CD4-positive, alpha-beta T cell (primary cell): ENCODE results near the gene EMC9. TPM values are rescaled to one million over a fixed set of nuclear protein-coding genes. Genes with fewer than 3 reads are reported as not detected.

Experiments
- ATAC-seq: fragments of 200-7000 bp; cut with Tn5 transposase; one replicate; pipeline ENCODE4 v1.10.0; 2022; ENCODE audit warnings: mild to moderate bottlenecking; ENCODE audit not compliant: poor library complexity
- CTCF ChIA-PET: fragments of 350-600 bp; sonication (Branson Sonifier 250); formaldehyde crosslinking; loops from one replicate; lab custom pipeline; 2021; ENCODE audit warnings: antibody characterized with exemption, inconsistent platforms; lab: Charles Lee
- POLR2A ChIA-PET: fragments of 350-600 bp; sonication (Branson Sonifier 250); formaldehyde crosslinking; loops from one replicate; lab custom pipeline; 2021; ENCODE audit warnings: antibody characterized with exemption, inconsistent platforms; lab: Charles Lee
- DNase-seq, 14 experiments: peaks; one replicate each; pipeline ENCODE4 v3.0.0-alpha.2; 2013 to 2020; ENCODE audit warnings: mixed read lengths in 2 of 14
- H3K27ac ChIP-seq, 2 donors: one replicate each; pipeline versions ENCODE4 v1.5.1 to v1.7.0; 2013; ENCODE audit warnings: low read length in 2 of 2, low read depth in 1 of 2, mild to moderate bottlenecking in 1 of 2
- H3K27me3 ChIP-seq, 2 experiments: 1 replicate in 1 of 2; 2 replicates in 1 of 2; pipeline versions ENCODE4 v1.6.1 to v1.7.0; 2013; ENCODE audit warnings: low read length in 2 of 2, control low read depth in 1 of 2, mild to moderate bottlenecking in 1 of 2, moderate library complexity in 1 of 2; ENCODE audit not compliant: insufficient read depth in 2 of 2, control insufficient read depth in 1 of 2
- H3K36me3 ChIP-seq: one replicate; pipeline ENCODE4 v1.6.1; 2013; ENCODE audit warnings: low read length, control low read depth; ENCODE audit not compliant: insufficient read depth
- H3K4me1 ChIP-seq: one replicate; pipeline ENCODE4 v1.6.1; 2013; ENCODE audit warnings: low read length, control low read depth; ENCODE audit not compliant: insufficient read depth
- H3K4me3 ChIP-seq: one replicate; pipeline ENCODE4 v1.5.1; 2013; ENCODE audit warnings: mild to moderate bottlenecking, low read length, moderate library complexity
- H3K9me3 ChIP-seq, 2 experiments: 1 replicate in 1 of 2; 2 replicates in 1 of 2; pipeline versions ENCODE4 v1.6.1 to v1.7.0; 2013; ENCODE audit warnings: low read length in 2 of 2, mild to moderate bottlenecking in 2 of 2, control low read depth in 1 of 2, moderate library complexity in 1 of 2; ENCODE audit not compliant: control insufficient read depth in 1 of 2, insufficient read depth in 1 of 2
- H3K27ac Mint-ChIP-seq: one replicate; pipeline ENCODE4 v1.8.0; 2020; ENCODE audit warnings: mixed read lengths
- H3K27me3 Mint-ChIP-seq: one replicate; pipeline ENCODE4 v1.8.0; 2021; ENCODE audit warnings: mixed read lengths
- H3K36me3 Mint-ChIP-seq: one replicate; pipeline ENCODE4 v1.8.0; 2021; ENCODE audit warnings: low read depth, mixed read lengths
- H3K4me1 Mint-ChIP-seq: one replicate; pipeline ENCODE4 v1.8.0; 2021; ENCODE audit warnings: low read depth, mixed read lengths
- H3K4me3 Mint-ChIP-seq: one replicate; pipeline ENCODE4 v1.8.0; 2020; ENCODE audit warnings: mild to moderate bottlenecking, mixed read lengths
- H3K9me3 Mint-ChIP-seq: one replicate; pipeline ENCODE4 v1.8.0; 2020; ENCODE audit warnings: mixed read lengths
- CTCF ChIP-seq: fragments of 200-600 bp; IDR thresholded peaks from one replicate; pipeline ENCODE4 v1.8.0; 2022; ENCODE audit warnings: antibody characterized with exemption, mild to moderate bottlenecking
- intact Hi-C, 2 experiments: fragments of 100-400 bp; cut with DNase I in 1 of 2; cut with micrococcal nuclease in 1 of 2; formaldehyde crosslinking; loops; one replicate each; pipeline versions ENCODE4 v1.15.1 to v1.9.0; 2023 to 2025; cut with DNase I, micrococcal nuclease
- total RNA-seq, 174 experiments: library from RNA in 2 of 174; stranded (reverse) in 2 of 174; gene quantifications; one replicate each; pipeline ENCODE4 v1.2.3 and lab custom pipeline; 2021 to 2026

The EMC9 gene
- total RNA-seq, 2 experiments from 2014 or later = 11.8 to 13.1 TPM

- no peak for DNase-seq
- H3K27ac ChIP-seq = peak overlapping the region in 1 of 2 donors; percentile 48
- POLR2A ChIA-PET = interaction anchor here (2.8 to 11.7 kb wide), 4 partner anchors 11 to 29 kb away, joined by 18 to 296 read pairs (median 94); partner anchors contain the start of genes DCAF11, IRF9, NRL and PSME2
- no peaks in the 10 kb centered on the region for H3K9me3 ChIP-seq
- H3K27me3 Mint-ChIP-seq = no peaks in the 10 kb centered on the region
- peak overlapping the region; percentile 85 for H3K27ac Mint-ChIP-seq
- H3K4me3 ChIP-seq = no peak overlapping the region
- ATAC-seq = no peak
- H3K27me3 ChIP-seq = no peaks in the 10 kb centered on the region
- H3K4me1 ChIP-seq = peaks cover 64% of the 10 kb centered on the region
- H3K4me3 Mint-ChIP-seq = peak overlapping the region; percentile 94
- peaks cover 69% of the 10 kb centered on the region for H3K4me1 Mint-ChIP-seq
- no peak for TF ChIP-seq CTCF
- intact Hi-C loops = loop anchor here in 1 of 2 experiments (2.0 kb wide), 2 partner anchors 23 to 57 kb away; partner anchors contain the start of genes IRF9 and TM9SF1
- peaks cover 29% of the 10 kb centered on the region for H3K36me3 ChIP-seq
- no peaks in the 10 kb centered on the region for H3K9me3 Mint-ChIP-seq
- CTCF ChIA-PET = interaction anchor here (0.7 to 5.0 kb wide), 6 partner anchors 9 to 159 kb away, joined by 3 to 33 read pairs (median 4); partner anchors contain the start of genes DCAF11, IRF9, NRL and RNF31
- peaks cover 54% of the 10 kb centered on the region for H3K36me3 Mint-ChIP-seq
Measured at GRCh38 chr14:24137529-24138395, 3.6 kb downstream of the EMC9 start.

- Histone ChIP-seq H3K4me1 (peaks cover 68% of the 10 kb centered on the region), H3K27ac (peak overlapping the region; percentile 48 to 88), H3K27me3 (no peaks in the 10 kb centered on the region), H3K36me3 (peaks cover 27% of the 10 kb centered on the region), H3K4me3 (peak overlapping the region; percentile 74), H3K9me3 (no peaks in the 10 kb centered on the region)
- peak in 1 of 14 experiments; percentile 33 for DNase-seq
- H3K4me1 Mint-ChIP-seq = peaks cover 73% of the 10 kb centered on the region
- peaks cover 50% of the 10 kb centered on the region for H3K36me3 Mint-ChIP-seq
- no peak for ATAC-seq
- no peaks in the 10 kb centered on the region for H3K27me3 Mint-ChIP-seq
- CTCF ChIA-PET = interaction anchor here (1.0 to 5.0 kb wide), 10 partner anchors 10 to 47 kb away, joined by 3 to 33 read pairs (median 5); partner anchors contain the start of genes DCAF11, IRF9, NRL and PSME2
- peak overlapping the region; percentile 85 for H3K27ac Mint-ChIP-seq
- TF ChIP-seq CTCF = no peak
- peak overlapping the region; percentile 94 for H3K4me3 Mint-ChIP-seq
- POLR2A ChIA-PET = interaction anchor here (1.2 to 11.7 kb wide), 10 partner anchors 12 to 105 kb away, joined by 4 to 296 read pairs (median 16); partner anchors contain the start of genes CHMP4A, DCAF11, IPO4 and IRF9
- intact Hi-C loops = loop anchor here (1.0 to 2.0 kb wide), 6 partner anchors 9 to 76 kb away; partner anchors contain the start of genes IRF9 (in 2 of the 2), CHMP4A (in 1 of the 2), PSME2 (in 1 of the 2) and TM9SF1 (in 1 of the 2)
- no peaks in the 10 kb centered on the region for H3K9me3 Mint-ChIP-seq
Measured at GRCh38 chr14:24136684-24137528, 4.5 kb downstream of the EMC9 start.
